GM12878 (cell line): ENCODE results near the gene UBE2O.

Experiments
- EP300 ChIP-seq, 2 experiments: fragments of 150-350 bp in 1 of 2; IDR thresholded peaks; 2 replicates each; pipeline ENCODE4 v1.6.1; 2011 to 2012; ENCODE audit warnings: low read depth in 2 of 2, low read length in 2 of 2, borderline replicate concordance in 1 of 2, improper control_type of control experiment in 1 of 2, inconsistent platforms in 1 of 2; ENCODE audit not compliant: control insufficient read depth in 1 of 2
- TBL1XR1 ChIP-seq: IDR thresholded peaks from 2 replicates; pipeline ENCODE4 v1.6.1; 2012; ENCODE audit warnings: low read depth, low read length, improper control_type of control experiment
- ZSCAN29 ChIP-seq: fragments of 450-650 bp; IDR thresholded peaks from 2 replicates; pipeline ENCODE4 v1.6.1; 2017; ENCODE audit warnings: mild to moderate bottlenecking, moderate library complexity

- TF ChIP-seq TBL1XR1, result no peak
- no peak for TF ChIP-seq ZSCAN29
- TF ChIP-seq EP300 (IDR thresholded peaks at IDR 0.05; ENCODE audit: borderline replicate concordance in 1 of 2, control insufficient read depth in 1 of 2, low read depth in 2 of 2, low read length in 2 of 2), result no peak
Observed at GRCh38 chr17:76472726-76473125, 19.8 kb upstream of the UBE2O start.
